Embryonic facial prominence (tissue), 1 donor: ENCODE results near the gene GRIK4.
"Not testable (repeated sequence)": the region's sequence is repeated elsewhere in the genome, so short reads cannot be mapped to it uniquely, and the experiment has no call there.

ENCODE experiments used
- DNase-seq: peaks from one replicate; pipeline ENCODE4 v3.0.0-alpha.2; 2016; ENCODE audit errors: extremely low spot score

Gene GRIK4

DNA sequence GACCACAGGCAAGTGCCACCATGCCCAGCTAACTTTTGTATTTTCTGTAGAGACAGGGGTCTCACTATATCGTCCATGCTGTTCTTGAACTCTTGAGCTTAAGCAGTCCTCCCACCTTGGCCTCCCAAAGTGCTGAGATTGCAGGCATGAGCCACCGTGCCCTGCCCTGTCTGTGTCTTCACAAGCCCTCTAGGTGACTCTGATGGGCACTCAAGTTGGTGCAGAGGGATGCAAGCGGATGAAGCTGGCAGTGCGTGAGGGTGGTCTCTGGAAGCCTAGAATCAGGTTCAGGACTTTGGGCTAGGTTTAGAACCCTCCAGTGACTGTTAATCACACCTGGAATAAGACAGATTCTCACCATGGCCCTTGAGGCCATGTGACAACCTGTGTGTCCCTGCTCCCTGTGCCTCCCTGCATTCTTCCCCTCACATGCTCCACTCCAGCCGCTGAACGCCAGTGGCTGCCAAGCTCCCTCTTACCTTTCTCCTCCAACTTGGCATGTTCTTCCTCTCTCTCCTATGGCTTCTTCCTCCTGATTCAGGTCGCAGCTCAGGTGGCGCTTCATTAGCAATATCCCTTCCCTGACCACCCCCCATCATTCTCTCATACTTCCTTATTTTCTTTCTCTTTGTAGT is 270.1 kb downstream of the GRIK4 start:
- DNase-seq: no peak

GRCh38 chr11:120784566-120785251 is 273.2 kb downstream of the GRIK4 start:
- DNase-seq: no peak

GRCh38 chr11:120785576-120785975 is 274.0 kb downstream of the GRIK4 start:
- DNase-seq: no peak

DNA sequence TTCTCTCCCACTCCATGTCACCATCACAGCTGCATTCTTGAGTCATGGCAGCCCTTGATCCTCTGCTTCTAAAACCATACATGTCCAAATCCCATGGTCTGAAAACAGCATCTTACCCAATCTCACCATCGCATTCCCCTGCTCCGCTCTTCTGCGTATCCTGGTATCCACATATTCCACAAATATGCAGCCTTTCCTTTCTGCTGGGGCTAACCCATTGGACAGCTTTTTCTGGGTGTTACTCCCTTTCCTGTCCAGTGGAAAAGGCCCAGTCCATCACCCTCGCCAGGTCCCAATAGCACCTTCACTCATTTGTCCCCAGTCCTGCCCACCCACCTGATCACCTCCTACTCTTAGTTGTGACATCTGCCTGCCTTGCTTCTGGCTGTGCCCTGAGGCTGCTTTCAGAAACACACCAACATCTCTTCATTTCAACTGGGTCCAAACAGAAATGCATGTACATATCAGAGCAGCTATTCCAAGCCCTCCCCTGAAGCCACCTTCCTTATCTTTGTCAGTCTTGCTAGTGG is 274.7 kb downstream of the GRIK4 start:
- DNase-seq: no peak

GRCh38 chr11:120787224-120787623 is 275.7 kb downstream of the GRIK4 start:
- not testable (repeated sequence) for DNase-seq

GRCh38 chr11:120789391-120789790 is 277.8 kb downstream of the GRIK4 start:
- DNase-seq: no peak

DNA sequence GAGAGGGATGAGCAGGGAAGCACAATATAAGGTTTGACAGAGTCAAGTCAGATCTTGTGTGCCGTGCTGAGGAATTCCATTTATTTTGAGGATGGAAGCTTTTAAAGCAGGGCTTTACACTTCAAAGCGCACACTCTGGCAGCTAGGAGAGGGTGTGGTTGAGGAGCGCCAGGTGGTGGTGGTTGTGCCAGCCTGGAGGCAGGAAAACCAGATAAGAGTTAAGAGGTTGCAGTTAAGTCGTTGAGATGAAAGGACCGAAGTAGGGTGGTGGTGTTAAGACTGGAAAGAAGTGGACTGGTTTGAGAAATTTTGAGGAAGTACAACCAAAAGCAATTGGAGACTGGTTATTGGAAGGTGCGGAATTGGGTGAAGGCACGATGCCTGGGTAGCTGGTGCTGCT is 280.8 kb downstream of the GRIK4 start:
- DNase-seq: no peak

- no peak for DNase-seq
Observed at GRCh38 chr11:120793150-120793549, 281.6 kb downstream of the GRIK4 start.

GRCh38 chr11:120793806-120794479 is 282.4 kb downstream of the GRIK4 start:
- DNase-seq: no peak

DNA sequence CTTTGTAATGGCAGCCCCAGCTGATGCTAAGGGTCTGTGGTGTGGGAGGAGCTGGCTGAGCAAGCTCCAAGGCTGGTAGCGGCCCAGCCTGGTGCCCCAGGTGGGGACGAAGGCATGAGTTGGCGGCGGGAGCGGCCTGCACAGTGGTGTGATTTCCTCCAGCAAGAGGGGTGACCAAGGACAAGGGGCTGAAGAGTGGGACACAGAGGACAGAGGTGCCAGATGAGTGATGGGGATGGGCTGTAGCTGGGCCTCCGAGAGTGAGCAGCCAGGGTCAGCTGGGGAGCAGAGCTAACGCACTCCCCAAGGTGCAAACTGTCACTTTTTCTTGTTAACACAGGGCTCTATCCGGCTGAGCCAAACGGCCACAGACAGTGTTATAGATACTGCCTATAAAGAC is 283.2 kb downstream of the GRIK4 start:
- DNase-seq: no peak

DNA sequence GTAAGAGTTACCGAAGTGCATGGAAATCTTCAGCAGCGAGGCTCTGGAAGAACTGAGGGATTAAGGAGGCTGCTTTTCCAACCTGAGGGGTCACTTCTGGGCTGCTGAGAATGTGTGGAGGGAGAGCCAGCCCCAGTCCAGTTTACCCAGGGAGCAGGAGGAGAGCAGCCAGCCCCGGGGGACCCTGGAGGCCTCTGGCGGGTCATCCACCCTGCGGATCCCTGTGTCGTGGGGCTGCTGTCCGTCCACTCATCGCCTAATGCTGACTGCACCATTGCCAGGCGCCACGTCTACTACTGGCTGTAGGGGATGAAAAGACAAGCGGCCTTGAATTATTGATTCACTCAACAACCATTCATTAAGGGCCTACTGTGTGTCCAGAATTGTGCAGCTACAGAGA is 283.6 kb downstream of the GRIK4 start:
- DNase-seq: no peak

DNA sequence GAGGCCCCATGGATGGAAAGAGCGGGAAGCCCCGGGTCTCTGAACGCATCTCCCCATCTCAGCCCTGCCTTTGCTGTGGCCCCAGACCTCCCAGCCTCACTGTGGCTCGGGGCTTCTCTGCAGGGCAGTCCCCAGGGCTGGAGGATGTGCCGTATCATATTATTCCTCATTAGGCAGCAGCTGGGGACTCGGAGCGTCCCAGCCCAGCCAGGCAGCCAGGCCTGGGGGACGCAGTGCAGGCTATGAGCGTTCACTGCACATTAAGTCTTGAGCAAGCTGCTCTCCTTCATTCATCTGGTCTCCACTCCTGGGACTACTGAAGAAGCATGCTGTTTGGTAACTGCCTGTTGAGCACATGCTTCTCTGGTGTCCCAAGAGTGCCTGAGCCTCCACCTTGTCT is 285.6 kb downstream of the GRIK4 start:
- no peak for DNase-seq

- DNase-seq: no peak
Observed at GRCh38 chr11:120798854-120799253, 287.3 kb downstream of the GRIK4 start.

DNA sequence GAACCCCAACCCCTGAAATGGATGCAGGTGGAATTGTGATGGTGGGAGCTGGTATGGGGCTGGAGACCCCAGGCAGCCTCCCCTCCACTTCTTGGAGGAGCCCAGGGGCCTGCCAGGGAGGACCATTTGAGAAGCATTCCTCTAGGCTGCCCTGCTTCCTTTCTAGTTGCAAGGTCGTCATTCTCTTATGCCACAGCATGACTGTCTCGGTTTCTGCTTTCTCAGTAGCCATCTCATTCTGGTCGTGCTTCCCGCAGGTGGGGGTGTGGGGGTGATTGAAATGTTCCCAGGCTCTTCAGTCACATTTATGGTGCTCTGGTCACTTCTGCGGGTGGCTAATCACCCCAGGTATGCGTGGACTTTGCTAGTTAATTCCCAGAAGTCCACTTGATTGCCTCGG is 288.7 kb downstream of the GRIK4 start:
- no peak for DNase-seq

DNA sequence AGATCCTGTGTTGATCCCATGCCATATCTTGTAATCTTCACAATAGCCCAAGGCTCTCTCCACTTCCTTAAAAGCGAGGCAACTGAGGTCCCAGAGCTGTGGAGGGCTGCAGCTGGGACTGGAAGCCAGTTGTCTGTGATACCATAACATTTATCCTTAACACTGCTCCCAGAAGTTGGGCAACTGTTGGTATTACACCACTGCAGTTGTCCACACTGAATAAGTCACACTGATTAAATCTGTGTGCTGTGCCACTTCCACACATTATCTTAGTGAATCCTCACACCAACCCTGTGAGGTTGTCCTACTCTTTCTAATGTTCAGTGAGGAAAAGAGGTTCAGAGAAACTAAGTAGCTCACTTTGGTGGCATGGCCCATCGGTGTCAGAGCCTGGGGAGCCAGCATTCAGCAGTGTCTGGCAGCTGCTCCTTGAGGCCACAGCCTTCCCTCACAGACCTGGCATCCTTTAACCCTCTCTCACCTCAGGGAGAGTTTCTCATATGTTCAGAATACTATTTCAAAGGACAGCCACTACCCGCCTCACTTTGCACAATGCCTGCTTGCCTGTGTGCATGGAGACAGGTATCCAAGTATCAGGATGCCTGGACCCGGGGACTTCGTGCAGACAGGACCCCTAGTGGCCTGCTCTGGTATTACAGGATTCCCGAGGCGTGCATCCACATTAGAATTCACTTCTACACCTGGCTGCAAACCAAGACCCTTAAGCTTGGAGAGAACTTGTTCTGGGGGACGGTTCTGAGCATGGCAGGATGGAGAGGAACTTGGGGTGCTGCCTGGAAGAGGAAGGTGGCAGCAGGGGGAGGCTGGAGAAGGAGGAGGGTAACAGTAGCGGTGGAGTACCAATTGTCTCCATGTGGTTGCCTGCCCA is 290.5 kb downstream of the GRIK4 start:
- DNase-seq: no peak

DNA sequence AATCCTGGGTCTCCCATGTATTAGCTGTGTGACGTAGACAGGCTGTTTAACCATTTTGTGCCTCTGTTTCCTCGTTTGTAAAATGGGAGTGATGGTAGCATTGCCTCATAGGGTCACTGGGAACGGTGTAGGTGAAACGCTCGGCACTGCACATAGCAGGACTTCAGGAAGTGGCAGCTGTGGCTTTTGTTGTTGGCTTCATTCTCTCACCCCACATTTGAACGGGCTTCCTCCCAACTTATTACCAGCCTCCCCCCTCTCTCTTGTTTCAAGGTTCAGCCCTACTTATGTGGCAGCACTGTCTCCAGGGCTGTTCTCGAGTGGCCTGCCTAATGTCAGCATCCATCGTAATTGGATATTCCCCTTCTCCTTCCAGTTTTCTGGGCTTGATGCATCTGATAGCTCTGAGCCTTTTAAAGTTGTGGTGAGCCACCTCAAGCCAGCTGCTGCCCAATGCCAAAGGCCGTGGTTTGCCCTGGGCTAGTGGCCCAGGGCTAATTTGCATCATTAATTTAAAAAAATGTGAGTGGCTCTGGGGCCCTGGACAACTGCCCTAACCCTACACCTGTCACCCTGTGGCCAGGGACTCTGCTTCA is 294.5 kb downstream of the GRIK4 start:
- no peak for DNase-seq

DNA sequence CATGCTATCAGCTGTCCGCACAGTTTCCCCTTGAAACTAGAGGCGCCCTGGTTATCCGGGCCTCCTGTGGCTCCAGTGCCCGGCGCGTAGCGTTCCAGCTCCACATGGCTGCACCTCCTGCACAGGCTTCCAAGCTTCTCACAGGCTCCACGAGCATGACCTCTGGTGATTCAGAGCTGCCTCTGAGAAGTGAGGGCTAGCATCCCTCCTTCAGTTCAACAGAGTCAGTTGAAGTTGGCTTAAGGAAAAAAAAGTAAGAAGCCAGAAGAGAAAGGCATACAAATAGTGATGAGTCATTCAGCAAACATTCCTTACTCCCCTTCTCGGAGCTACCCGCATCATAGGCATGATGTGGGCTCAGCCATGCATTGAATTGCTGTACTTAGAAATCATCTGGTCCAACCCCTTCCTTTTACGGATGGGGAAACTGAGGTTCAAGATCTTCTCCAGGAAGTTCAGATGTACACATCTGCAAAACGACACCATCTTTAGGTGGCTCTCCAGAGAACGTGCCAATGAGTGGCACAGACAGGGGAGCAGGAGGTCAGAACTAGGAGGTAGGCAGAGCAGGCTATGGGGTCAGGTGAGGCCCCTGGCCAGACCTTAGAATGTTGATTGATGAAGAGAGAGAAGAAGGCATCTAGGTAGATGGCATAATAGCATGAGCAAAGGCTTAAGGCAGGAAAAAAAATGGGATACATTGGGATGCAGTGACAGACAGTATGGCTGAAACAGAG is 296.0 kb downstream of the GRIK4 start:
- DNase-seq: no peak

DNA sequence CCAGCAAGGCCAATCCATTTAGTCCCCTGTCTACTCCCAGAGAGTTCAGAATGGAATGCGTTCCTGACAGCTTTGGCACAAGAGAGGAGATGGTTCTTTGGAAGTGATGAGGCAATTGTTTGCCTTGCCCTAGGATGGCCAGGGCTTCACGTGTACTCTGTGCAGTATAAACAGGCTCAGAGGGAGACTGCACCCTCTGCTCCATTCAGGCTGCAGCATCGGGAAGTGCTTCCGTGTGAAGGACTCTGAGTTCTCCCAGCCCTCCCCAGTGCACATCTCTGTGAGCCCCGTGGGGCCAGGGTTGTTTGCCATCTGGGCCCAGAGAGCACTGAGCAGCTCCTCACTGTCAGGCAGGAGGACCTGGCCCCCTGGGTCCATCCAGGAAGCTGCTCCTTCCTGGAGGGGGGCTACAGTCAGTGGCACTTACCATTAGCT is 297.1 kb downstream of the GRIK4 start:
- no peak for DNase-seq

GRCh38 chr11:120810251-120810650 is 298.7 kb downstream of the GRIK4 start:
- no peak for DNase-seq

DNA sequence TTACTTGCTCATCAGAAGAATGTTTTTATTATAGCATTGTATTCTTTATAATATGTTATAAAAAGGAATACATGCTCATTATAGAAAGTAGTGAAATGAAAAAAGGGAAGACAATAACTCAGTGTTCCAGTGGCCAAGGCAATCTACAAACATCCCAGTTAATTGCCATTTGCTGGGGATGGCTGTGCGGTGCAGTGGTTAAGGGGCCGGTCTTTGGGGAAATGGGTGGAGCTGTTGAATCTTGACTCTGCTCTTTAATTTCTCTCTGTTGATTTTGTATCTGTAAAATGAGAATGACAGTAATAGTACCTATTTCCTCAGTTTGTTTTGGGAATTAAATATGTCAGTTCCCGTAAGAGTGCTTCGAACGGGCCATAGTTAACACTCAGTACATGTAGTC is 299.7 kb downstream of the GRIK4 start:
- no peak for DNase-seq

GRCh38 chr11:120811731-120812130 is 300.2 kb downstream of the GRIK4 start:
- DNase-seq: no peak
